Dendritic cell treated with granulocyte-macrophage colony-stimulating factor and Interleukin-4, amounts not matched to agents 40 ng/mL and 50 ng/mL, for 4 days (primary cell): Measurements from ENCODE around the gene VAMP5.
"Not testable (repeated sequence)": the region's sequence is repeated elsewhere in the genome, so short reads cannot be mapped to it uniquely, and the experiment has no call there.

Experiments used
- H3K27ac Mint-ChIP-seq: one replicate; pipeline ENCODE4 v1.8.0; 2022; ENCODE audit warnings: mild to moderate bottlenecking, mixed read lengths
- H3K27me3 Mint-ChIP-seq: one replicate; pipeline ENCODE4 v1.8.0; 2022; ENCODE audit warnings: mild to moderate bottlenecking, mixed read lengths
- H3K36me3 Mint-ChIP-seq: one replicate; pipeline ENCODE4 v1.8.0; 2022; ENCODE audit warnings: low read depth, mixed read lengths
- H3K4me1 Mint-ChIP-seq: one replicate; pipeline ENCODE4 v1.8.0; 2022; ENCODE audit warnings: low read depth, mixed read lengths
- H3K4me3 Mint-ChIP-seq: one replicate; pipeline ENCODE4 v1.8.0; 2022; ENCODE audit warnings: mild to moderate bottlenecking, moderate library complexity, mixed read lengths
- H3K9me3 Mint-ChIP-seq: one replicate; pipeline ENCODE4 v1.8.0; 2022; ENCODE audit warnings: mixed read lengths
- intact Hi-C: fragments of 100-400 bp; cut with micrococcal nuclease; formaldehyde crosslinking; loops from one replicate; pipeline ENCODE4 v1.15.0; 2022

The VAMP5 gene

DNA sequence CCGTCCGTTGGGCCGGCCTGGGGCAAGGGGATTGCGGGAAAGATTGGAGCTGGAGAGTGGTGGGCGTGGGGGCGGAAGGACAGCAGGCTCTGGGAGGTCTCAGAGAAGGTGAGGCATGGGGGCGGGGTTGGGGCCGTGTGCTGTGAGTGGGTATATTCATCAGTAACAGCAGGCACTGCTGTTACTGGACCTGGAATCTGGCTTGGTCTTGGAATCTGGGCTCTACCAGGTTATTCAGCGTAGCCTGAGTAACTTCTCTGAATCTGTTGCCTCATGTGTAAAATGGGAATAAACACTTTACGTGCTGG, 11.7 kb downstream of the VAMP5 start:
- intact Hi-C loops = loop anchor here (5.0 kb wide), 1 partner anchor 189 kb away; no protein-coding TSS in a partner anchor
- Mint-ChIP-seq H3K4me1 (peaks cover 83% of the 10 kb centered on the region), H3K27ac (peak overlapping the region; percentile 97), H3K9me3 (no peaks in the 10 kb centered on the region), H3K4me3 (peak overlapping the region; percentile 95), H3K36me3 (peaks cover 90% of the 10 kb centered on the region), H3K27me3 (no peaks in the 10 kb centered on the region)

DNA sequence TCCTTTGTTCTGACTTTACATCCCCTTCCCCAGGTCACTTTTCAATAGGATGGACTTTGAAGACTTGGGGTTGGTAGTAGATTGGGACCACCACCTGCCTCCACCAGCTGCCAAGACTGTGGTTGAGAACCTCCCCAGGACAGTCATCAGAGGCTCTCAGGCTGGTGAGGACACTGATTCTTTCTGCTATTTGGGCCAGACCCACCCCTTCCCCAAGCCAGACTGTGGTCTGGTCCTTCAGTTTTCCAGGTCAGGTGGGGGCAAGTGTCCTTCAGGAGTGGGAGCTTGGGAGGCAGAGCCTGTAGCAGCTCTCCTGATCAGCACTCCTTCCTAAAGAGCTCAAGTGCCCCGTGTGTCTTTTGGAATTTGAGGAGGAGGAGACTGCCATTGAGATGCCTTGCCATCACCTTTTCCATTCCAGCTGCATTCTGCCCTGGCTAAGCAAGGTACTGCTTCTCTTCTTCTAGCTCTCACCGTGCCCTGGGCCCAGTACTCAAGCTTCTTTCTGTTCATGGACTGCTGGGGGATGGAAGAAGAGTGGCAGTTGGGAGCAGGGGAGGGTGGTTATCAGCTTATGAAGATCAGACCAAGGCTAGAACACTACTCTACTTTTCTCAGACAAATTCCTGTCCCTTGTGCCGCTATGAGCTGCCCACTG, 12.4 kb downstream of the VAMP5 start:
- Mint-ChIP-seq H3K9me3 (no peaks in the 10 kb centered on the region), H3K4me1 (peaks cover 83% of the 10 kb centered on the region), H3K4me3 (peak overlapping the region; percentile 95), H3K36me3 (peaks cover 92% of the 10 kb centered on the region), H3K27me3 (no peaks in the 10 kb centered on the region), H3K27ac (peak overlapping the region; percentile 97)
- intact Hi-C loops = loop anchor here (5.0 kb wide), 1 partner anchor 189 kb away; no protein-coding TSS in a partner anchor

DNA sequence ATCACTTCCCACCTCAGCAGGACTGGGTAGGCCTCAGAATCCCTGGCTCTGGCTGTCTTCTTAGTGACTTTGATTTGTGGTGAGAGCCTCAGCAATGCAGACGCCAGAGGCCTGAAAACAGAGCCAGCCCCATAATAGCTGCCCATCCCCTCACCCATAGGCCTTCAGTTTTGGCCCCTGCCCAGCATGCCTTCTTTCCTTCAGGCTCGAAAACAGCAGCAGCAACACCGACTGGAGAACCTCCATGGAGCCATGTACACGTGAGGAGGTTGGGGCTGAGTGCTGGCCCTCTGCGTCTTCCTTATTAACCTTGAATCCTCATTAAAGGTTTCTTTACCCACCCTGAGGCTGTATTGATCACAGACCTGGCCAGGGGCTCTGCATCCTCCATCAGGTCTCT, 13.0 kb downstream of the VAMP5 start:
- no peaks in the 10 kb centered on the region for H3K27me3 Mint-ChIP-seq
- no peak overlapping the region for H3K27ac Mint-ChIP-seq
- peak overlapping the region; percentile 95 for H3K4me3 Mint-ChIP-seq
- intact Hi-C loops = loop anchor here (5.0 kb wide), 1 partner anchor 190 kb away; no protein-coding TSS in a partner anchor
- peaks cover 81% of the 10 kb centered on the region for H3K4me1 Mint-ChIP-seq
- H3K9me3 Mint-ChIP-seq = no peaks in the 10 kb centered on the region
- H3K36me3 Mint-ChIP-seq = peaks cover 94% of the 10 kb centered on the region

DNA sequence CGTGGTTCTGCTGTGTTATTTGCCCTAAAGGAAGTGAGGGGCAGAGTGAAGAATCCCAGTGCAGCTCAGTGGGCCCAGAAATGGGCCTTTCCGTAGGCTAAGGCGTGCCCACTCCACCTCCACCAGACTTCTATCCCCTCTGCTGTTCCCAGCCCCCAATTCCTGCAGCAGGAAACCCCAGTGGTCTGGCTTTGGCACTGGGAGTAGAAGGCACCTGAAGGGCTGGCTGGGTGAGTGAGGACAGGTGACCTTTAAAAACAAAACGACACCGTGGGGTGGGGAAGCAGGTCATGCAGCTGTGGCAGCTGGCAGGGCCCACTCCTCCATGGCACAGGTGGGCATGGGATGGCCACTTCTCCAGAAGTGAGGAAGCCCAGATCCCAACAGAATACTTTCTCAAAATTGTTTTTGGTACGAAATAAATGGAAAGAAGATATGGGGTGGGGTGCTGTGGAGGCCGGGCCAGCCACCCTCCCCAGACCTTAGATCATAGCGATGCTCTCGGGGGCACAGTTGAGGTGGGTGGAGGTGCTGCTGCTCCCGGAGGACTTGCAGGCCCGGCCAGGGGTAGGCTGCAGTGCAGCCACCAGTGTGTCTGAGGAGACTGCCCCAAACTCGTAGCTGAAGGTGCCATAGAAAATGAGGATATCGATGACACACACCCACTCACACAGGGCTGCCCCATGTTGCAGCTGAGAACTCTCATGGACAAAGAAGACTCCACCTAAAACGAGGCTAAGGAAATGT, 14.5 kb downstream of the VAMP5 start:
- H3K9me3 Mint-ChIP-seq = no peaks in the 10 kb centered on the region
- peaks cover 78% of the 10 kb centered on the region for H3K4me1 Mint-ChIP-seq
- H3K27ac Mint-ChIP-seq = peak overlapping the region; percentile 26
- H3K27me3 Mint-ChIP-seq = no peaks in the 10 kb centered on the region
- H3K4me3 Mint-ChIP-seq = no peak overlapping the region
- intact Hi-C loops = loop anchor here (5.0 kb wide), 1 partner anchor 191 kb away; no protein-coding TSS in a partner anchor
- H3K36me3 Mint-ChIP-seq = peaks cover 91% of the 10 kb centered on the region

- Mint-ChIP-seq H3K27me3 (no peaks in the 10 kb centered on the region), H3K27ac (peak overlapping the region; percentile 26), H3K36me3 (peaks cover 84% of the 10 kb centered on the region), H3K4me1 (peaks cover 76% of the 10 kb centered on the region), H3K9me3 (no peaks in the 10 kb centered on the region), H3K4me3 (no peak overlapping the region)
- intact Hi-C loops = loop anchor here (5.0 kb wide), 1 partner anchor 192 kb away; no protein-coding TSS in a partner anchor
Measured at GRCh38 chr2:85599468-85600234, 15.4 kb downstream of the VAMP5 start.

DNA sequence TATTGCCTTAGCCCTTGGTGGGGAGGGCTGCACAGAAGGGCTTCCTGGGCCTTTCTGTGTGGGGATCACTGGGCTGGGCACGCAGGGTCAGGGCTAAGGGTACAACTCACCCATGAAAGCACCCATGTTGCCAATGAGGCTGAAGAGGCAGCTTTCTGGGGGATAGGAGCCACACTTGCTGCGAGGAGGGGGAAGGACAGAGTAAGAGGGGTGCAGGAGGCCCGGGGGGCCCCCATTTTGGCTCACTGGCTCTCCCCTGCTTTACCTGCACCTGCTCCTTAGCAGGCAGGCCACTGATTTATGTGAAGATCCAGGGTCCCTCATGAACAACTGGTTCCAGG, 16.0 kb downstream of the VAMP5 start:
- Mint-ChIP-seq H3K27ac (peak overlapping the region; percentile 26), H3K27me3 (no peaks in the 10 kb centered on the region), H3K4me1 (peaks cover 79% of the 10 kb centered on the region), H3K9me3 (no peaks in the 10 kb centered on the region), H3K4me3 (no peak overlapping the region), H3K36me3 (peaks cover 79% of the 10 kb centered on the region)
- intact Hi-C loops = no loop called here

DNA sequence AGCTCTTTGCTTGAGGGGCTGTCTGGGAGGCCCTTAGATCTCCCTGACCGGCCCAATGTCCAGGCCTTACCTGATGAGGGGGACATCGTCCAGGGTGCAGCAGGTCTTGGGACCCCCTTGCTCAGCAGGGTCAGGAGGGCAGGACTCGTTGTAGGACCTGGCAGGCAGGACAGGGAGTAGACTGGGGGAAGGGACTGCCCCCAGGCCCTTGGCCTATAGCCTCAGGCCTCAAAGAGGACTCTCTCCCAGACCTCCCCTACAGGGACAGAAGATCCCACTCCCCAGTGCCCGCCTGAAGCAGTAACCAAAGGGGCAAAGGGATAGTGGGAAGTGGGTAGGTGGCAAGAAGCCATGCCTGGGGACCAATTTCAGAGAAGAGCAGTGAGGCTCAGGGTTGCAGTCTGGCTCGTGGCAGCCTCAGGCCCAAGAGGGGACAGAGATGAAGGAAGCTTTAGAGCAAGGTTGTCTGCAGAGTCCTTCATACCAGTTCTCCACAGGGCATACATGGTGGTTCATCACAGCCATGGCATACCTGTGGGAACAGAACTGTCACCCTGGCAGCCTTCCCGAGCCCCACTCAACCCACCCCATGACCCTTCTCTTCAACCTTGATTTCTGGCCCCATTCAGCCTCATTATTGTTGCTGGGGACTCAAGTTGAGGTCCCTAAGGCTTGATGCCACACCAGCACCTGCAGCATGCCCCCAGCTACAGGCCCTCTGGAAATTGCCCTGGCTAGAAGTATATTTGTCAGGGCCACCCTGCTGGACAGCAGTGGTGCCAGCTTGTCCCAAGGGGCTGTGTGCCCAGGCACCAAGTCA, 16.9 kb downstream of the VAMP5 start:
- peak overlapping the region; percentile 87 for H3K4me3 Mint-ChIP-seq
- peaks cover 74% of the 10 kb centered on the region for H3K36me3 Mint-ChIP-seq
- peak overlapping the region; percentile 90 for H3K27ac Mint-ChIP-seq
- H3K27me3 Mint-ChIP-seq = no peaks in the 10 kb centered on the region
- H3K4me1 Mint-ChIP-seq = peaks cover 82% of the 10 kb centered on the region
- H3K9me3 Mint-ChIP-seq = no peaks in the 10 kb centered on the region
- intact Hi-C loops = no loop called here

DNA sequence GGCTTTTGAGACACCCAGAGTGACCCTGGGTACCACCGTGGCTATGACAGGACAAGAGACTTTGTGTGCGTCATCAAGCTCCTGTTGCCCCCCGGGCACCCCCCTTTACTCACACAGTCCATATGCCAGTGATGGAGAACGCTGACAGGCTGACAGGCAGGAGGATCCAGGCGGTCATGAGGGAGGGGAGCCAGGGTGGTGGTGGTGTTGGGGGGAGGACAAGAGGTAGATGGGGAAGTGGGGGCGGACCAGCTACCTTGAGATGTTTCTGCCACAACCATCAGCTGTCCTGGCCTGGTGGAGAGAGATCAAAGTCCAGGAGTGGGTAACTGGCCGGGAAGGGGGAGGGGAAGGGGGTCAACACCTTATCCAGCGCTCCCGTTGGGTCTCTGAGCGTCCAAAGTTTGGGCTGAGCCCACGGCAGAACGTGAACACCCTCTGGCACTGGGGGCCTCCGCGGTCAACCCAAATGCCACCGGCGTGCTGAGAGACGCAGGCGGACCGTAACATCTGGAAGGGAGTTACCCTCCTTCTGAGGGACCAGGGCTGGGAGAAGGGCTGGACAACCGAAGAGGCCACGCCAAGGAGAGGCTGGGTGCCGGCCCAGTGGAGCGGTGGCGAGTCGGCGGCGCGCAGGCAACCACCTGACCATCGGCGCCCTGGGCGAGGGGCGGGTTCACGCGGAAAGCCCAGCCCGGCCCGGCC, 17.7 kb downstream of the VAMP5 start:
- Mint-ChIP-seq H3K27me3 (no peaks in the 10 kb centered on the region), H3K9me3 (no peaks in the 10 kb centered on the region), H3K27ac (peak overlapping the region; percentile 90), H3K4me3 (peak overlapping the region; percentile 87), H3K4me1 (peaks cover 79% of the 10 kb centered on the region), H3K36me3 (peaks cover 74% of the 10 kb centered on the region)
- intact Hi-C loops = loop anchor here (1.0 to 2.0 kb wide), 2 partner anchors 15 to 41 kb away; partner anchors contain the start of genes GGCX and USP39

DNA sequence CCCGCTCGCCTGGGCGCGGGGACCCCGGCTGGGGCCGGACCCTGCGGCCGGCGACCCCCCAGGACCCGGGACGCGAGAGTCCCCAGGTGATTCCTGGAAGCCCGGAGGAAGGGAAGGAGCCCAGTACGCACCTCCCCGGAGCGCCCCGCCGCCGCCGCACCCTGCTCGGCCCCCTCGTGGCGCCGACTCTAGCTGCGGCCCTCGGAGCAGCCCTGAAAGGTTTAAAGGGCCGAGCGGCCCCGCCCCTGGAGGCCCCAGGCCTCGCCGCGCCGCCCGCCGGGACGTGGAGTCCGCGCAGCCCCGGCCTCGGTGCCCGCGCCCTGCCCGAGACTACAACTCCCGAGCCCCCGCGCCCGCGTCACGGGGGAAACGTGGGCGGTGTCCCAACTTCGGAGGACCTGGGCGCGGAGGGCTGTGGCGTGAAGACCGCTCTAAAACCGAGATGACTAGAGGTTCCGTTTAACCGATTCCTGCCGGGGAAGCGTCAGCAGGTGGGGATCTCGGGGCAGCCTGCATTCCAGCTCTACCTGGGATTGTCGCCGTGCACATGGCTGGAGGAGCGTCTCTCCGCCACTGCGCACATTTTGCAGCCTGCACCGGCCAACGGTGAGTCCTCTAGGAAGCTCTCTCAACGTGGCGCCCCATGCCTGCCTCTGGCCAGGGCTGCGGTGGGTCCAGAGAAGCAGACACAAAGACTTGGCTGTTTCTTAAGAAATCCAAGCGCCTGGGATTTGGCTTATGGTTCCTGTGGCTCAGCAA, 18.4 kb downstream of the VAMP5 start, which contains the start of gene TMEM150A:
Gene TMEM150A (minus strand): TSS at position 223 of the 759 bp plus-strand sequence. CDS start 750 bp downstream, outside the sequence.
- peak within 1 kb of the TSS; percentile 91 for H3K4me3 Mint-ChIP-seq
- no peaks in the 10 kb centered on the region for H3K27me3 Mint-ChIP-seq
- peaks cover 74% of the 10 kb centered on the region for H3K36me3 Mint-ChIP-seq
- peak within 1 kb of the TSS; percentile 90 for H3K27ac Mint-ChIP-seq
- H3K4me1 Mint-ChIP-seq = peaks cover 79% of the 10 kb centered on the region
- H3K9me3 Mint-ChIP-seq = no peaks in the 10 kb centered on the region
- intact Hi-C loops = loop anchor here (1.0 to 2.0 kb wide), 2 partner anchors 14 to 41 kb away; partner anchors contain the start of genes GGCX and USP39

DNA sequence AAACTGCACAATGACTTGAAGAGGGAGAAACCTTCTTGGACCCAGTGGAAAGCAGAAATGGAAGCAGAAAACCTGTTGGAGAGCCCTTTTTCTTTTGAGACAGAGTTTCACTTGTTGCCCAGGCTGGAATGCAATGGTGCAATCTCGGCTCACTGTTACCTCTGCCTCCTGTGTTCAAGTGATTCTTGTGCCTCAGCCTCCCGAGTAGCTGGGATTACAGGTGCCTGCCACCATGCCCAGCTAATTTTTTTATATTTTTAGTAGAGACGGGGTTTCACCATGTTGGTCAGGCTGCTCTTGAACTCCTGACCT, 19.9 kb downstream of the VAMP5 start:
- H3K9me3 Mint-ChIP-seq, intact Hi-C loops, H3K27me3 Mint-ChIP-seq: not testable (repeated sequence)
- peaks cover 74% of the 10 kb centered on the region for H3K36me3 Mint-ChIP-seq
- H3K27ac Mint-ChIP-seq = peak overlapping the region; percentile 90
- H3K4me1 Mint-ChIP-seq = peaks cover 86% of the 10 kb centered on the region
- peak overlapping the region; percentile 91 for H3K4me3 Mint-ChIP-seq

DNA sequence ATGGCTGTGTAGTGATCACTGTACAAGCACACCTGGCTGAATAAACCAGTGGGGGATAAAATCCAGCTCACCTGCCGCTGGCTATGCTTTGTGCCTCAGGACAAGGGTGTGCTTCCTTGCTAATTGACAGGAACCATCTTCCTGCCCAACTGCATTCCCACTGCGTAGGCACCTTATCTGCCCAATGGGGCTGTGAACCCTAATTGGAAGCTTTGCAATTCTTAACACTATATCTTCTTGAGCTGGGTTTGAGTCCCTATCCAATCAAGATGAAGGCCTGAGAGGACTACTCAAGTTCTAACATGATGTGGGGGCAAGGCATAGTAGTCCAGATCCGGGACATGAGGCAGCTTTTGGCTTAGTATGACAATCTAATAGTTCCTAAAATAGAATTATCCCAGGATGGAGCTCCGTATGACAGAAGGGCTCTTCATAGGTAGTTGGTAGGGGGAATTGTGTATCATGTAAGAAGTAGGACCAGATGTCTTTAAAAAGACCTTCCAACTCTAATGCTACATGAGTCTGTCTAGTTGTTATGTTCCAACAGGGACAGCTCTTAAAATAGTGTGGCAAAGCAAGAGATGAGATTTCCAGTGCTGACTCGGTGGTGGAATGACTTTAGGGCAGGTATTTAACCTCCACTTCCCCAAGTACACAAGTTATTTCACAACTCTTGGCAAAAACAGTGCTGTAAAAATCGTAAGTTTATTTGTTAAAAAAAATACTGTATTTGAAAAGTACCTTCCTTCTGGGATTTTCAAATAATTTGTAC, 20.5 kb downstream of the VAMP5 start:
- Mint-ChIP-seq H3K9me3 (no peaks in the 10 kb centered on the region), H3K36me3 (peaks cover 74% of the 10 kb centered on the region), H3K4me3 (no peak overlapping the region), H3K27me3 (no peaks in the 10 kb centered on the region), H3K4me1 (peaks cover 83% of the 10 kb centered on the region), H3K27ac (no peak overlapping the region)
- intact Hi-C loops = no loop called here
